Limb (tissue), 2 donors: ENCODE measurements around the gene DRD1.

Experiments used
- DNase-seq, 2 donors: peaks; one replicate each; pipeline ENCODE4 v3.0.0-alpha.2; 2016; ENCODE audit errors: extremely low spot score in 2 of 2

DRD1 gene

DNA sequence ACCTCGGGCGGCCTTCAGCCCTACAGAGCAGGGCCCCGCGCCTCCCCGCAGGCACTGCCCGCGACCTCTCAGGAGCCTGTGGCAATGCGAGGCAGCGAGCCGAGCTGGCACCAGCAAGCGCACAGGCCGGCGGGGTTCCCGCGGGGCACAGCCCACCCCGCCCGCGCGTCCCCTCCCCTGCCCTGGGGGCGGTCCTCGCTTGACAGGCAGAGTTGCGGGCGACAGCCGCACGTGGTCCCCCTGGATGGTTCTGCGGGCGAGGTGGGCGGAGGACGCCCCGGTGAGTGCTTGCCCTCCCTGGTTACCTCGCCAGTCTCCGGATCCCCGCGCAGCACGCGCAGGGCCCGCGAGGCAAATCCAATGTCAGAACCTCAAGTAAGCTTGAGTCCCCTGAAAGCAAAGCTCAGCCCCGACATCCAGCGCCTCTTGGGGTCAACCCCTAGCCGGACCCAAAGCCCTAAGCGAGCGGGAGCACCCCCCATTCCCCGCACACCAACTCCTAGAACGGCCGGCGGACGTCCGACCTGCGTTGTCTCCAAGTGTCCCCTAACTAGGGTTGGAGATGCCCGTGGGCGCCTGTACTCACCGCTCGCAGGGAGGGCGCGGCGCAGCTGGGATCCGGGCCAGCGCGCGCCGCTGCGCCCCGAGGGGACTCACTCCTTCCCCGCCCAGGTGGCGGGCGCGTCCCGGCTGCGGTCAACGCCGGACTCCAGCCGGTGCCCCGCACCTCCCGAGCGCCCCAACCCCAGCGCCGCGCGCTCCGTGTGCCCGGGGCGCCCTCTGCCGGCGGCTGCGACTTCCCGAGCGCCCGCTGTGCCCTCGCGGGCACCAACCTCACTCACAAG is at the start of gene DRD1:
TSS of gene DRD1 (minus strand) at position 123 of the 845 bp plus-strand sequence. CDS start 1,083 bp downstream, outside the sequence.
- peak; percentile 13 to 79 for DNase-seq

DNA sequence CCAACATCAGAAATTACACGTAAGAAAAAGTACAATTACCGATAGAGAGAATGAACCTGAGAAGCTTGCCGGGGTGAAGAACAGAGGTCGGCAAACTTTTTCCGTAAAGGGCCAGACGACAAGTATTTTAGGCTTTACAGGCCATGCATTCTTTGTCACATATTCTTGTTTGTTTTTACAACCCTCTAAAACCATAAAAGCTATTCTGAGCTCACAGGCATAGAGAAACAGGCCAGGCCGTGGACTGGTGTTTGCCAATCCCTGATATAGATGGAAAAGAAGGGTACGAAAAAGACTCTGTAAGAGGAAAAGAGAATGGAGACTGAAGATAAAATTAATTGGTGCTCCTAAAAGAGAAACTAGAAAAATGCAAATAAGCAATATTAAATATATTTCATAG is 49.7 kb upstream of the DRD1 start:
- DNase-seq: no peak

DNA sequence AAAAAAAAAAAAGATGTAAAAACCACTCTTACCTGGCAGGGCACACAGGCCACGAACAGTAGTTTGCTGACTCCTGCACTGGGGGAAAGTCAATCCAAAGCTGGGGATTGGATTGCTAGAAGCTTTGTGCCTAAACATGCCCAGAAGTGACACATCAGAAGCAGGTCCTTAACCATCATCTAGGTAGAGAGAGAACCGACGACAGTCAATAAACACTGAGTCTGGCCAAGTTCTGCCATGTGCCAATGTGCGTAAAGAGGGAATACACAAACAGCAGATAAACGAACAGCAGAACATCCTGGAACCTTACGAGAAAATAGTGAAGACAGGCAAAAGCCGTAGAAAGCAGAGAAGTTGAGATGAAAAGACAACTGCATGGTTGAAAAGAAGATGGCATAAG is 49.3 kb upstream of the DRD1 start:
- DNase-seq: no peak

DNA sequence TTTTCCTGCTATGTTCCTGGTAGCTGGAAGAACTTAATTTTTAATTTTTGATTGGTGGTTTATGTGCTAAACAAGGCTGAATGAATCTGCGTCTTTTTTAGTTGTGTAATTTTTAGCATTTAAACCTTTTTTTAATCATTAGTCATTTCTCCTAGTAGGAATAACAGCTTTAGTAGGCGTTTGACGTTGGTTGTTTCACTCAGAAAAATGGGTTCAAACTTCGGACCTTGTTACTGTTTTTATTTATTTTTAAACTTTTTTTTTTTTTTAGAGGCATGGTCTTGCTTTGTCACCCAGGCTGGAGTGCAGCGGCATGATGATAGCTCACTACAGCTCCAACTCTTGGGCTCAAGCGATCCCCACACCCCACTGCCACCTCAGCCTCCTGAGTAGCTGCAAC is 47.2 kb upstream of the DRD1 start:
- DNase-seq: no peak

DNA sequence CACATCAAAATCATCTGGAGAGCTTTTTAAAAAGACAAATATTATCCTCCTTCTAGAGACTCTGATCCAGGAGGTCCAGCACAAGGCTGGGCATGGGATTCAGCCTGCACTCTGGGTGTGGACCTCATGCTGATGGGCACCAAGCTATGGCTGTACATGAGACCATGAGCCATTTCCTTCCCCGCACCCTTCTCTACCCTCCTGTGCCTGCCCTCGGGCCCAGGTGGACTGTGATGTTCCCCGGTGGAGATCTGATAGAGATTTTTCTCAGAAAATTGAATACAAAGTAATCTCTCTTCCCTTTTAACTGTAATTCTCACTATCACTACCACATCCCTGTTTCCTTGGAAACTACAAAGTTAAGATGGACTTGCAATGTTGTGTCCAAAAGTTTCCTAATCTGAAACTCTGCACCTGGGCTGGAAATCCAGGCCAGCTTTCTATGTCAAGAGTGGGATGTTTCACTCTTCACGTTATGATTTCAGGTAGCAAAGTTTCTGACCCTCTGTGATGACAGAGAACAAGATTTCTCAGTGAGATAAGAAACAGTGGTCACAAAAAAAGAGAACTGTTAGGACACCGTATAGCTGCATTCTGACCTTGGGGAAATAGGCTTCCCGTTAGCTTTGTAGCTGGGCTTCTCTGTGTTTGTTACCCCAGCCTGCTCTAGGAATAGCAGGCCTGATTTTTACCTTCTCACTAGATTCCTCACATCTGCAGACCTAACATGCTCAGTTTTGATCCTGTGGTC is 45.9 kb upstream of the DRD1 start:
- no peak for DNase-seq

DNA sequence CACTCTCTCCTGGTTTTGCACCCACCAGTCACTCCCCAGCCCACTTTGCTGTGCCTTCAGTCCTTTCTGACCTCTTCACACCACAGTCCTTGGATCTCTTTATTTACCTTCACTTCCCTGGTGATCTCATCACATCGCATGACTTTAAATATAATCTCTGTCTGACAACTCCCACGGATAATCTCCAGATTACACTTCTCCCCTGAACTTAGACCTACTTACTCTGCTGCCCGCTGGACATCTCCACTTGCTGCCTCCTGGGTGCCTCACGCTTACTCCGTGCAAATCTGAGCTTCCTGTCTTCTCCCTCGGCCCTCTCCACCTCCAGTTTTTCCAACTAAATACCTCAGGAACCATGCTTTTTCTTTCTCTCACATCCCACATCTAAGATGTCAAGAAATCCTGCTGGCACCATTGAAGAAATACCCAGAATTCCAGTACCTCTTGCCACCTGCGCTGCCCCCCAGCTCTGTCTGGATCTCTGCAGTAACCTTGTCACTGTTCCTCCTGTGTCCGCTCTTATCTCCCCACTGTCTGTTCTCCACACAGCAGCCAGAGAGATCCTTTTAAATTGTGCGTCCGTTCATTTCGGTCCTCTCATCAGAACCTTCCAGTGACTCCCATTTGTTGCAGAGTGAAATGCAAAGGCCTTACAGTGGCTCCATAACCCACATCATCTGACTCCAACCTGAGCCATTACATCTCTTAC is 43.7 kb upstream of the DRD1 start:
- no peak for DNase-seq

DNA sequence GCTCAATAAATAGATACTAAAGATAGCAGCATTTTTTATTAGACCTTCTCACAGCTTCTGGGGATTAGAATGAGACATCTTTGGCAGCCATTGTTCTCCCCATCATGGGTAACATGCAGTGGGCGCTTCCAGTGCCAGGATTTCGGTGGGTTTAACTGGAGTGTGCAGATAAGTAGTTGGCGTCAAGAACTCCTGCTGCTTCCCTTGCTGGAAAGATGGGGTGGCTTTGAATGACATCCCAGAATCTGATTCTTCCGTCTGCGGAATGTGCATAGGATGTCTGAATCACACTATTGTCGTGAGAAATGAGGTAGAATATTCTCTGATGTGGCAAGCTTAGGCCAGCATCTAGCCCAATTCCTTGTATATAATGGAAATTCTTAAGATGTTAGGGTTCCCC is 41.6 kb upstream of the DRD1 start:
- no peak for DNase-seq

DNA sequence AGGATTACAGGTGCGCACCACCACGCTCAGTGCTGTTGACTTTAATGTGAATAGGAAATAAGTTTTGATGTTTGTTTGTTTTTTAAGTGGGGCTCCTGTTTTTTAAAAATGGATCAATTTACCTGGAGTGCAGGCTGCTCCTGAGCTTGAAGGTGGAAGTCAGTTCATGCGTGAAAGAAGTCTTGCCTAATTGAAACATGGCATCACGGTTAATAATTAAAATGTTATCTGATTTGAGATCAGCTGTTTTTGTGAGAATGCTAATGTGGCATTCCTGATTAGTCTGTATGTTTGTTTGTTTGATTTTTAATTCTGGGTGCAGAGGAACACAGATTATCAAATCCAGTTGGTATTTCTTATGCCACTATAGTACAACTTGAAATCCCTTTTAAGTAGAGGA is 40.8 kb upstream of the DRD1 start:
- no peak for DNase-seq

DNA sequence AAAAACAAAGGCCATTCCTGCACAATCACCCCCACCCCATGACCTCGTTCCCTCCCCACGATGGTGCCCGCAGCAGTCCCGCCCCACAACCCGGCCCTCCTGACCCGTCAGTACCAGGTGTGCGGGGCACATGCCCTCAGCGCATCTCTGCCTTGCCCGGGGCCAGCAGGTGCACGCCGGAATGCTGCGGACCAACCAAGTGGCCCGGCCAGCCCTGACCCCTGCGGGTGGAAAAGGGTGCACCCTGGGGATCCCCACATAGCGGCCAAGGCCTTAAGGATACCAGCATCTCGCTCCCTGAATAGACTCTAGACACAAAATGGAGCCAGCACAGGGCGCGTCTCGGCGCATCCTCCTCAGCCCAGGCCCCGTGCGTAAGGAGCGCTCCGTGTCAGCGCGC is 40.3 kb upstream of the DRD1 start:
- no peak for DNase-seq

DNA sequence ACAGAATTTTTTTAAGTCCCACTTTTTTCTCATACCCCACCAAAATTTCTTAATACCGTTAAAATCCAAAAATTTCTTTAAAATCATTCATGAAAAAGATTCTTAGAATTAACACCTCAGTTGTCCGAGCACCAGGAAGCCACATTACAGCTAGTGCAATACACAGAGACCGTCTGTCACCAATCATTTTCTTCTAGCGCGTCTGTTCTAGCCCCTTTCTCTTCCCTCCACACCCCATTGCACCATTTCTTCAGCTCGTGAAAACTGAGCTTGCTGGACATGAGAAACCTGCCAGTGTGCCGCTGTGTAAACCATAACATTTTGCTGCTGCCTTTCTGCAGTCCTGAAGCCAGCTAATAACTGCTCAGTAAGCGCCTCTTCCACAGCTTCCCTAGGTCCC is 39.4 kb upstream of the DRD1 start:
- DNase-seq: no peak

DNA sequence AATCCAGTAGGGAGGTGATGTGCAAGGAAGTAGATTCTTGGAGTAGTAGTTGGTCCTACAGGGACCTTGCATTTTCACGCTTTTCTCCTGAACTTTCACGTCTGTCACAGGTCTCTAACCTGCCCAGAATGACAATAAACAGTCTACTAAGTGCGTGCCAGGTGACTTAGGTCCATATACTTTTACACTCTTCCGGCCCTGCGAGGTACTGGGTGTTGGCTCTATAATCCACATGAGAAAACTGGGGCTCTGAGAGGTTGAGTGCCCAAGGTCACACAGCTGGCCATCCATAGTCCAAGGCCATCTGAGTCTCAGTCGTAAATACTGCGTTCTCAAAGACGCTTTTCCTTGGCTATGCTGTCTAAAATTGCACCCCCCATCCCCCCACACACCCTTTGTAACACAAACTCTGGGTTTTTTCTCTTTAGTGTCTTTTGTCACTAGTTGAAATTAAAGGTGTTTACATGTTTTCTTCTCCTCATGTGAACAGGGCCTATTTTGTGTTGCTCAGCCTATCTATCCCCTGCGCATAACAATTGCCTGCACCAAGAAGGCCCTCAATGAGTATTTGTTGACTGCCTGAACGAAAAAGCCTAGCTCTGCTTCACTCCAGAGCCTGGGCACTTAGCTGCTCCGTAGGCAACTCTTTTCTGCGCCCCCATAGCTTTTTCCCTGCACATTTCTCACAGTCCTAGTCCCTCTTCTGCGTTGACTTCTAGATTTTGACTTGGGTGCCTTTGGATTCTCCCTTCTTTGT is 35.3 kb upstream of the DRD1 start:
- no peak for DNase-seq

DNA sequence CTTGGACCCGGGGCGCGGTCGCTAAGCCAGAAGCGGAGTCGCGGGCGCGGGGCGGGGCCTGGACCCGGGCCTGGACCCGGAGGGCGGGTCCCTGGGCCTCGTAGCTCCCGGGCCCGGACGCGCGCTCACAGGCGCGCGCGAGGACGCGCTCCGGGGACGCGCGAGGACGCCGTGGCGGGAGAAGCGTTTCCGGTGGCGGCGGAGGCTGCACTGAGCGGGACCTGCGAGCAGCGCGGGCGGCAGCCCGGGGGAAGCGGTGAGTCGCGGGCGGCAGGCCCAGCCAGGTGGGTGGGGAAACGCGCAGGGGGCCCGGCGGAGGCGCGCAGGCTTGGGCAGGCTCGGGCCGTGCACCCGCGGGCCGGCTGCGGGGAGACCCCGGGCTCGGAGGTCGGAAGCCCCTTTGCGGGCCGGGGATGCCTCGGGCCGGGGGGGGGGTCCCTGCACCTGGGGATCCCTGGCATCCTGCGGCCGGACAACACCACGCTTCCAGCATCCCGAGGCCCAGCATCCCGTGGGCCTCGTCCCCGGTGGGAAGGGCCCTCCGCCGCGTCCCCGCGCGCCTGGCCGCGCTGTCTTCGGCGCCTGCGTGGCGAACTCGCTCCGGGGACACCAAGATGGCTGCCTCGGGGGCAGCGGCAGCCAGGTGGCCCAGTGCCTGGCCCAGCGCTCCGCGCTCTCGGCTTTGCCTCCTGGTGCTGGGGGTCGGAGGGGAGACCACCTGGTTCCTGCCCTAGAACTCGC is 34.6 kb upstream of the DRD1 start, which contains the start of gene SFXN1:
TSS of gene SFXN1 (plus strand) at position 177 of the 741 bp plus-strand sequence. CDS start 13,544 bp downstream, outside the sequence.
- DNase-seq: peak; percentile 74 to 91

DNA sequence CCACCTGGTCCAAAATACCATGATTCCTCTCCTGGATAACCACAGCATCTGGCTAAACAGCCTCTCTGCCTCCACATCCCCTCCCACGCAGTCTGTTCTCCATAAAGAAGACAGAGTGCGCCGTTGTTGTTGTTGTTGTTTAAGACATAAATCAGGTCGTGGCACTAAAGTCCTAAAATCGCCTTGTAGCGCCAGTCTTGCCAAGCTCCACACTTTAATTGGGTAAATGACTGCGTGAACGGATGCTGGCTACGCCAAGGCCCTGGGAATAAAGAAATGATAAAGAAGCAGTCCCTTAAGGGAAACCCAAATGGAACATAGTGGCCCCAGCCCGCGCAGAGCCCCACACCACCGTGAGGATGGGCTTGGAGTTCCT is 34.0 kb upstream of the DRD1 start:
- DNase-seq: no peak

DNA sequence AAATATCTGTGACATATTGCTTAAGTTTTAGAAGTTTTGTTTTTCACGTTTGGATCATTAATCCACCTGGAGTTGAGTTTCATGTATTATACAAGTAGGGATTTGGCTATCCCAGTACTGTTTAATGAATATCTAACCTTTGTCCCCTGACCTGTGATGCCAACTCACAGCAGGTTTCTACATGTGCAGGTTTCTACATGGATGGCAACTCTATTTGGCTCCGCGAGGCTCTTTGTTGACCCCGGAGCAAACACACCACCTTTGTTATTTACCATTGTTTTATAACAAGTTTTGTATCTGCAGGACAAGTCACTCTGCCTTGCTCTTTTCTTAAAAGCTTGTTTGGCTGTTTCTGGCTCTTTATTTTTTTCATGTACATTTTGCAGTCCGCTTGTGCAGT is 33.5 kb upstream of the DRD1 start:
- no peak for DNase-seq

DNA sequence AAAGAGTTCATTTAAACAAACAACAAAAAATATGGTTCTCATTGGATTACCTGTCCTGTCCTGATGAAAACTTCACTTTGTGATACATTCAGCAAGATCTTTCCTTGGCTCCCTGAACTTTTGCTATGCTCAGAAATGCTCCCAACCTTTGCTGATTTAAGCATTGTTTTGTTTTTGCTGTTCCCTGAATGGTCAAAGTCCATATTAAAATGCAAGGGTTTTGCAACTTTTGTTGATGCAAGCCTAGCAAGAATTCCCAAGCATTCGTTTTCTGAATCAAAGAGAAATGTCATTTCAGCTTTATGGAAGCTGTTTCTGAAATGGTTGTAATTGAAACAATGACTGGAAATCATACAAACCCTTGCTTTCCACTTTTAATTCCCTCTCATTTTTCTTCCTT is 31.3 kb upstream of the DRD1 start:
- no peak for DNase-seq

DNA sequence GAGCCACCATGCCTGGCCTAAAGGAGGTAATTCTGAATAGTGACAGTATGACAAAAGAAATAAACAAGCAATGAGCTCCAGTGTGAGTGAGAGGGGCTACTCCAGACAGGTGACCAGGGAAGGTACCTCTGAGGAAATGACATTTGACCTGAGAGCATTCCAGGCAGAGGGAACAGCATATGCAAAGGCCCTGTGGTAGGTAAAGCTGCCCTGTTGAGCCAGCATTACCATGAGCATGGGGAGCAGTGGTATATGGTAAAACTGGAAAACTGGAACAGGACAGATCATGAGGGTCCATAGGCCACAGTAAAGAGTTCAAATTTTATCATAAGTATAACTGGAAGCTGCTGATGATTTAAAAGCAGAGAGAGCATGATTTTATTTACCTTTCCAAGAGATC is 28.4 kb upstream of the DRD1 start:
- DNase-seq: no peak

DNA sequence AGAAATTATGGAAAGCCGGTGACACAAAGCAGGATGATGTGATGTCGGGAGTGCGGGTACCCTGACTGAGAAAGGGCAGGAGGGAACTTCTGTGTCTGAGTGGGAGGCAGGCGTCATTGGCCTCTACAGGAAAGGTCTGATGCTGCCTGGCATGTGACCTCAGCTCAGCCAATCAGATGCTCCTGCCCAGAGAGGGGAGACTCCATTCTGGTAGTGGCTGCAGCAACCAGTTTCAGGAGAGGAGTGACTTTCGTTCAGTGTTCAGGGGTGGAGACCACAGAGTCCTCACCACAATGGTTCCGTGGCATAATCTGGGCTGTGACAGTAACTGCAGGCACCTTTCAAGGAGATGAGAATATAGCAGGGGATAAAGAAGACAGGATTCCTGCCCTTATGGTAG is 27.6 kb upstream of the DRD1 start:
- DNase-seq: no peak

DNA sequence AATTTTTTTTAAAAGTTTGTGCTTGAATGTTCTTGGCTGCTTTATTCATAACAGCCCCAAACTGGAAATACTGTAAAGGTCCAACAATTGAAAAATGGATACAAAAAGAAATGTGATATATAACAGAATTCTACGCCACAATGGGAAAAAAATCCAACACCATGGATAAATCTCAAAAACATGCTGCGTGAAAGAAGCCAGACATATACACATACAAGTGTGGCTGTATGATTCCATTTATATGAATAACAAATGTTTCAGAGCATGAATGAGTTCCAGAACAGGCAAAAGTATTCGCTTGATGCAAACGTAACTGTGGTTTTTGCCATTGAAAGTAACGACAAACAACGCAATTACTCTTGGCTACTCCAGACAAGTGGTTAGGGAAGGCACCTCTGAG is 27.2 kb upstream of the DRD1 start:
- no peak for DNase-seq

DNA sequence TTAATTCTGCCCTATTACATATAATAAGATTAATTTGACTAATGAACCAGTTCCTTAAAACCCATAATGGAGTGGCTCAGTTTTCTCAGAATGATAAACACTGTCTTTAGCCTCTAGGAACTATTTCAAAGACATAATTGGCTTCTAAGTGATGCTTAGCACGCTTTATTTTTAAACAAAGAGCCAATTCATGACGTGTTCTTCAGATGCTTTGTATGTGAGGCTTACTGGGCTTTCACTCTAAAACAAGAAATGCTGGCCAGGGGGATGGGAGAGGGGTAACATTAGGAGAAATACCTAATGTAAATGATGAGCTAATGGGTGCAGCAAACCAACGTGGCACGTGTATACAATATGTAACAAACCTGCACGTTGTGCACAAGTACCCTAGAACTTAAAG is 26.8 kb upstream of the DRD1 start:
- DNase-seq: no peak

DNA sequence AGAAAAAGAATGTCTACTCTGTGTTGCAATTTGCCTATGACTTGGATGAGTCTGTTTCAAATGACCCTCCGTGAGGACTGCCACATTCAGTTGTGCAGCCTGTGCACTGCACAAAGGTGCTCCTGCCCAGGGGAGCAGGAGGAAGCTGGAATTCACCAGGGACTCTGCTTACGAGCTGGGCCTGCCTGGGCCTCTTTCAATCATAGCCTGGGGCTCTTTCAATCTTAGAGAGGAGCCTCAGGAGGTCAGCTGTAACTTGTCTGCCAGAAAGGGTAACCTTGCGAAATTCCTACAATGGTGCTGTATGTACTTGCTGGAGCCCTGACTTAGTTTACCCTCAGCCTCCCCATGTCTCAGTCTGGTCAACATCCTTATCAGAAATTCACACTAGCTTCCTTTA is 25.9 kb upstream of the DRD1 start:
- DNase-seq: no peak

DNA sequence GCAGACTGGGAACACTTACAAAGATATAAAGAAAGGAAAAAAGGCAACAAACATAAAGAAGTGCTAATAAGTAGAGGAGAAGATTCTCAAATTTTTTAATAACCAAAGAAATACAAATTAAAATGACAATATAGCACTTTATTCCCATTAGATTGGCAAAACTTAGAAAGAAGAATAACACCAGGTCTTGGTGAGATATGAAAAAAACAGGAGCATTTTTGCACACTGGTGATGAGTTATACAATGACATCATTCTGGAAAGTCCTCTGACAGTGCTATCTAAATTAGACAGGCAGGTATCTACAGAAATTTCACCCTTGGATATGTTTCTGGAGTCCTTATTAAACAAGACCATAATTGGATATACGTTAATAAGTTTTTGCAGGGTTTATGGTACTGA is 24.9 kb upstream of the DRD1 start:
- DNase-seq: no peak
